Midbrain (tissue), 1 donor: ENCODE results near the gene SNX27.
"Not testable (repeated sequence)": the region's sequence is repeated elsewhere in the genome, so short reads cannot be mapped to it uniquely, and the experiment has no call there.

Experiments
- DNase-seq: peaks from one replicate; lab custom pipeline; 2025; lab: John Stamatoyannopoulos, UW

Gene SNX27

DNA sequence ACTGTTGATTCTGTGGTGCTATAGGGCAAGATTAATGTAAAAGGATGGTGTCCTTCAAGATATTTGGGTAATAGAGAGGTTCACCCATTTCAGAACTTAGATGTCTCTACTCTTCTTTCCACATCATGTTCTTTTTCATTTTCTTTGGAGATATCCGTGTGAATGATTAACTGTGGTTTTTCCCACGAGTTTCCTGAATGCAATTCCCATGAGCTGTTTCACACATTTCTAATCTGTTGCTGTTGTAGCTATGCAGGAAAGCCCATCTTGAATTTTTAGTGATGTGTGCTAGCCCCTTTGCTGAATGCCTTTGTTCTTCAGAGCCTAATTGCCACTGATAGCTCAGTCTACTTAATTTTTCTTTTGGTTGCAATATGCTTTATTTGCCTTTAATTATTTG lies 27.6 kb downstream of the SNX27 start:
- DNase-seq, result no peak

DNA sequence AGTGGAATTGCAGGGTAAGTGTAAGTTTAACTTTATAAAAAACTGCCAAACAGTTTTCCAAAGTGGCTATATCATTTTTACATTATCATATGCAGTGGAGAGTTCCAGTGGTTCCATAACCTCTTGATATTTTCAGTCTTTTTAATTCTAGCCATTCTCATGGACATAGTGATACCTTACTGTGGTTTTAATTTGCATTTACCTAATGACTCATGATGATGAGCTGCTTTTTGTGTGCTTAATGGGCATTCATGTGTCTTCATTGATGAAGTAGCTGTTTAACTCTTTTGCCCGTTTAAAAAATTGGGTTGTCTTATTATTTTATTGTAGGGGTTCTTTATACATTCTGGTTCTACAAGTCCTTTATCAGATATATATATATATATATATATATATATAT lies 29.4 kb downstream of the SNX27 start:
- no peak for DNase-seq

DNA sequence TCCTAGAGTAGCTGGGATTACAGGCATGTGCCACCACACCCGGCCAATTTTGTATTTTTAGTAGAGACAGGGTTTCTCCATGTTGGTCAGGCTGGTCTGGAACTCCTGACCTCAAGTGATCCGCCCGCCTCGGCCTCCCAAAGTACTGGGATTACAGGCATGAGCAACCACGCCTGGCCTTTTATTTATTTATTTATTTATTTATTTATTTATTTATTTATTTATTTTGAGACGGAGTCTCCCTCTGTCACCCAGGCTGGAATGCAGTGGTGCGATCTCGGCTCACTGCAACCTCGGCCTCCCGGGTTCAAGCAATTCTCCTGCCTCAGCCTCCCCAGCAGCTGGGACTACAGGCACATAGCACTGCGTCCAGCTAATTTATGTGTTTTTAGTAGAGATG lies 31.2 kb downstream of the SNX27 start:
- not testable (repeated sequence) for DNase-seq

DNA sequence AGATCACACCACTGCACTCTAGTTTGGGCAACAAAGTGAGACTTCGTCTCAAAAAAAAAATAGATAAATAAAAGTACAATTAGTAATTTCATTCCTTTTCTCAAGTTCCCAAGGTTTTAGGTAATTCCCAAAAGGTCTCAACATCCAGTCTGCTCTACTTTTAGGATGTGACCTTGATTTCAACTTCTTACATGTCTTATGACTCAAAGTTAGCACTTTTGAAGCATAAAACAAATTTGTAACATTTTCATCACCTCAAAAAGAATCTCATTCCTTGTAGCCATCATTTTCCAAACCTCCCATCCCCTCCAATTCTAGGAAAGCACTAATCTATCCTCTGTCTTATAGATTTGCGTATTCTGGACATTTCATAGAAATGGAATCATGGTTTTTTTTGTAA lies 32.2 kb downstream of the SNX27 start:
- no peak for DNase-seq

DNA sequence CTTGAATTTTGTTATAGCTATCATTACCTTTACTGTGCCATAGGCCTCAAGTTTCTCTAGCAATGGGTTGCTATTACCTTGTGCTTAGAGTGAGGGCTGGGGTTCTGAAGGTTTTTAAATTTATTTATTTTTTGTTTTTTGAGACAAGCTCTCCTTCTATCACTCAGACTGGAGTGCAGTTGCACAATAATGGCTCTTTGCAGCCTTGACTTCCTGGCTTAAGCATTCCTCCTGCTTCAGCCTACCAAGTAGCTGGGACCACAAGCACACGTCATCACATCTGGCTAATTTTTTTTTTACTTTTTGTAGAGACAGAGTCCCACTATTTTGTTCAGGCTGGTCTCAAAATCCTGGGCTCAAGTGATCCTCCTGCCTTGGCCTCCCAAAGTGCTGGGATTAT lies 41.5 kb downstream of the SNX27 start:
- no peak for DNase-seq

DNA sequence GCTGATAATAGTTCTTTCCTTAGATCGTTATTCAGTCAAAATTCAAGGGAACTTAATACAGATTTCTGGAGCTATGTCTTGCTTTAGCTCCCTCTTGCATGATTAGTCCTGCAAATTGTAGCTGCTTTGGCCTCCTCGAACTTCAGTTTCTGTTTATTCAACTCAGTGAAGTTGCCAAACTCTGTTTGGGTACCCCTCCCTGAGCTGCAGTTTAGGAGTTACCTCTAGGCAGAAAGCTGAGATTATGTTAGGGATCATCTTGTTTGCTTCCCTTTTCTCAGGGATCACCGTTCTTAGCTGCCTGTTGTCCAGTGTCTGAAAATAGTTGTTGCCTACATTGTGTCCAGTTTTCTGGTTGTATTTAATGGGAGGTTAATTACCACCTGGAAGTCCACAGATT lies 43.5 kb downstream of the SNX27 start:
- DNase-seq, result no peak

DNA sequence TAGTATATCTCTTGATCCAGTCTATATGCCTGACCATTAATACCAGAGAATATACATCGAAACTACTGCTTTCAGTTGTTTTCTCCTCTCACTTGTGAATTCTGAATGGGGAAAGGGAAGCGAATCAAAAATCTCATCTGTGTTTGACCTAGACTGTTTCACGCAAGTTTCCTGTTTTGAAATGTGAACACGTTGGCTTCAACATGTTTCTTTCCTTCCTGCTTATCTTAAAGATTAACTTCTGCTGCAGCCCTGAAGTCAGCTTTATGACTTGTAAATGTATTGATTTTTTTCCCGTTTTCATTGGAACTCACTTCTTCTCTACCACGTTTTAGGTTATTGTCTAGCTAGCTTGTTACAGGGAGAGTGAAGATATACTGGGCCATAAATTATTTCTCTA lies 49.9 kb downstream of the SNX27 start:
- peak; percentile 22 for DNase-seq

DNA sequence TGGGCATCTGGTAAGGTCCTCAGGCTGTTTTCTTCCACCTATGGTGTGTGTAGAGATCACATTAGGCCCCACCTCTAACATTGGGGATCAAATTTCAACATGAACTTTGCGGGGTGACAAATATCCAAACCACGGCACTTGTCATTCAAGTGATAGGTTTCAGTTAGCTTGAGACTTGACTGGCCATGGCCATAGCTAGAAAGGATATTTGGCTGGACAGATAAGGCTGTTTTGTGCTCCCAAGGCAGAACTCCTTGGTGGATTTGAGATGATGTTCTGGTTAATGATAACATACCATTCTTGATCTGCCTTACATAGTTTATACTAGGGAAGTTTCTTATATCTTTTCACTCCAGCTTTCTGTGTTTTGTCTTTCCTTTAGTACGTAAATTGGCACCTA lies 56.2 kb downstream of the SNX27 start:
- DNase-seq, result no peak

DNA sequence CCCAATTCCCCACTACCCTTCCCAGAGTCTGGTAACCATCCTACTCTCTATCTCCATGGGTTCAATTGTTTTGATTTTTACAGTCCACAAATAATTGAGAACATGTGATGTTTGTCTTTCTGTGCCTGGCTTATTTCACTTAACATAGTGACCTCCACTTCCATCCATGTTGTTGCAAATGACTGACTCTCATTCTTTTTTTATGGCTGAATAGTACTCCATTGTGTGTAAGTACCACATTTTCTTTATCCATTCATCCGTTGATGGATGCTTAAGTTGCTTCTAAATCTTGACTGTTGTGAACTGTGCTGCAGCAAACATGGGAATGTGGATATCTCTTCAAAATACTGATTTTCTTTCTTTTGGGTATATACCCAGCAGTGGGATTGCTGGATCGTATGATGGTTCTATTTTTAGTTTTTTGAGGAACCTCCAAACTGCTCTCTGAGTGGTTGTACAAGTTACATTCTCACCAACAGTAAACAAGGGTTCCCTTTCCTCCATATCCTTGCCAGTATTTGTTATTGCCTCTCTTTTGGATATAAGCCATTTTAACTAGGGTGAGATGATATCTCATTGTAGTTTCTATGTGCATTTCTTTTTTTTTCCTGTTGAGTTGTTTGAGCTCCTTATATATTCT lies 58.3 kb downstream of the SNX27 start:
- DNase-seq, result not testable (repeated sequence)

DNA sequence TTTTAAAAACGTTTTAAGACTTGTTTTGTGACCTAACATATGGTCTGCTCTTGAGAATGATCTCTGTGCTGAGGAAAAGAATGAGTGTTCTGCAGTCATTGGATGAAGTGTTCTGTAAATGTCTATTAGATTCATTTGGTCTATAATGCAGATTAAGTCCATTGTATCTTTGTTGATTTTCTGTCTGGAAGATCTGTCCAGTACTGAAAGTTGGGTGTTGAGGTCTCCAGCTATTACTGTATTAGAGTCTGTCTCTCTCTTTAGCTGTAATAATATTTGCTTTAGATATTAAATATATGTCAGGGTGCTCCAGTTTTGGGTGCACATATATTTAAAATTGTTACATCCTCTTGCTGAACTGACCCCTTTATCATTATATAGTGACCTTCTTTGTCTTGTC lies 61.6 kb downstream of the SNX27 start:
- DNase-seq, result no peak

DNA sequence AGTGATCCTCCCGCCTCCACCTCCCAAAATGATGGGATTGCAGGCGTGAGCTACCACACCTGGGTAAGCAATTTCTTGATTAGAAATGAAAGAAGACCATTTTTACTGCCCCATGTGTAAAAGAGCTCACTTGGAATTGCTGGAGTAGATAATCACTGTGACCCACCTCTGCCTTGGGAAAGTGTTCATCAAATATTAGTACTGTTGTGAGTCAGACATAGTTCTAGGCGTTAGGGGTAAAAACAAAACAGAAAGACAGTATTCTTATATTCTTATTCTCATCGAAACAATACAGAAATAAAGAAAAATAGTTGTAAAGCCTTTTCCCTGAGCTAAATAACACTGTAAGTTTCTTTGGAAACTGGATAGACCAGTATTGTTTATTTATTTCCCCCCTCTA lies 68.5 kb downstream of the SNX27 start:
- no peak for DNase-seq

DNA sequence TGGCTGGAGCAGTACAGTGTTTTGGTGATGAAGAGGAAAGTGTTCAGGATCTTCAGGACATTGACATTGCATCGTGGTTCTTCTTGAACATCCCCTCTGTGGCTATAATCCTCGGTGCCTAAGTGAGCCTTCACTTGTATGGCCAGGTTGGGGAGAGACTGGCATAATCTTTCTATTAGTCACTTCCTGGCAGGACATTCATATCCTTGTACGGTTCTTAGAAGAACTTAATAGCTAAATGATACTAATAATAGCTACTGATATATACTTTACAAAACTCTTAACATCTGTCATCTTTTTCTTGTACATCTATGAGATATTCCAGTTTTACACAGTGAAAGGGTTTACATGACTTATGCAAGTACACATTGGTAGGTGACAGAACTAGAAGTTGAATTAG lies 69.0 kb downstream of the SNX27 start:
- no peak for DNase-seq

DNA sequence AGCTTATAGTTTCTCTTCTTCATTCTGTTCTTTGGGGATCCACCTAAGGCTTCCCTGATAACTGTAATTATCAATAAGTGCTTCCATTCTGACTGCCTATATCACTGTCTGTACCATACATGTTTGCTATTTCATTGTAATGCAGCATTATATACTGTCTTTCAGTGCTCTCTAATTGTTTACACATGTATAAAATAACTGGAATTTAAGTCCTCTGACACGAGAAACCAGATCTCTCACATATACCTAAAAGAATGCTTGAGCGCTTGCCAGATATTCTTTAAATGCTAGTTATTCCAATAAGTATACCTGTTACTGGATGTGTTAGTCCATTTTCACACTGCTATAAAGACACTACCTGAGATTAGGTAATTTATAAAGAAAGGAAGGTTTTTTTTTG lies 70.1 kb downstream of the SNX27 start:
- no peak for DNase-seq

DNA sequence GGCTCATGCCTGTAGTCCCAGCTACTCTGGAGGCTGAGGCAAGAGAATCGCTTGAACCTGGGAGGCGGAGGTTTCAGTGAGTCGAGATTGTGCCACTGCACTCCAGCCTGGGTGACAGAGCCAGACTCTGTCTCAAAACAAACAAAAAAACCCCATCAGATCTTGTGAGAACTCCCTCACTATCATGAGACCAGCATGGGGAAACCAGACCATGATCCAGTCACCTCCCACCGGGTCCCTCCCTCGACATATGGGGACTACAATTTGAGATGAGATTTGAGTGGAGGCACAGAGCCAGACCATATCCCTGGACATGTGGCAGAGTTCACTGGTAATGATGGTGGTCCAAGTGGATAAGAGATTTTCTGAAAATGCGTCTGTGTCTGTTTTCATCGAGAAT lies 71.1 kb downstream of the SNX27 start:
- not testable (repeated sequence) for DNase-seq

DNA sequence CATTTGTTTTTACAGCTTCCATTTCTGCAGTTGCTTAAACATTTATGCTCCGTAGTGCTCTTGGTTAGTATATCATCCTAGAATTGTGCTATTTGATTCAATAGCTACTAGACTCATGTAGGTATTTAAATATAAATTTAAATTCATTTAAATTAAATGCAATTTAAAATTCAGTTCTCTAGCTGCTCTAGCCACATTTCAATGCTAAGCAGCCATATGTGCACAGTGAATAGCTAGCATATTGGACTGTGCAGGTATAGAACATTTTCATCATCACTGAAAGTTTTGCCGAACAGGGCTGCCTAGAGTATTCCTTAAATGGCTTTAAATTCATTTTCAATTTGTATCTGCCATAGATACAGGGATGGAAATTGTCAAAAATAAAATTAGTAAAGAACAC lies 72.3 kb downstream of the SNX27 start:
- no peak for DNase-seq

DNA sequence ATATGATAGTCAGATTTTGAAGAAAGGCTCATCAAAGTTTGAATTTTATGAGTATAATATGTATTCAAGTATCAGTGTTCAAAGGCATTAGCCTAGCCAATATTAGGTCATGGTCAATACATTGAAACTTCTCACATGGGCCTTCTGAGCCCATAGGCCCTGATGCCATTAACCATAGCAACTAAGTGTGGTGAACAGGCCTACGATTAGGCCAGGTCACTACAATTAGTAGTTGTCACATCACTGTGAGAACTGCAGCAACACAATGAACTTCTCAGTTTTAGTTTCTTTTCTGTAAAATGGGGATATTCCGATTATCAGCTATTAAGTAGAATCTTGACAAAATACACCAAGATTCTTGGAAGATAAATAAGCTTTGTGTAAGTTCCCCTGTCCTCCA lies 74.7 kb downstream of the SNX27 start:
- no peak for DNase-seq

DNA sequence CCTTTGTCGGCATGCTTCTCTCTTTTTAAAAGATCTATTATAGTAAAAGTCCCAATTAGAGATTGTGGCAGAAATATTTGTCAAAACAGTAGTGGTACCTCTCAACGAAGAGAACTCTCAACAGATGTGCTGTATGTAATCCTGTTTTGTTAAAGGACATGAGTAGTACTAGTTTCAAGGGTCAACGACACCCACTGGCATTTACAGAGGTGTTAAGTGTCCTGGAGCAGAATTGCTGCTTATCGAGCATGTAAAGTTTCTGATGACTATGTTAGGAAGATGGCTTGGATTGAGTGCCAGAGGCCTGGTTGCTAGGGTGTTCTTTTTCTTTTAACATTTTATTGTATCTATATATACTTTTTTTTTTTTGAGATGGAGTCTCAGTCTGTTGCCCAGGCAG lies 77.6 kb downstream of the SNX27 start:
- no peak for DNase-seq

DNA sequence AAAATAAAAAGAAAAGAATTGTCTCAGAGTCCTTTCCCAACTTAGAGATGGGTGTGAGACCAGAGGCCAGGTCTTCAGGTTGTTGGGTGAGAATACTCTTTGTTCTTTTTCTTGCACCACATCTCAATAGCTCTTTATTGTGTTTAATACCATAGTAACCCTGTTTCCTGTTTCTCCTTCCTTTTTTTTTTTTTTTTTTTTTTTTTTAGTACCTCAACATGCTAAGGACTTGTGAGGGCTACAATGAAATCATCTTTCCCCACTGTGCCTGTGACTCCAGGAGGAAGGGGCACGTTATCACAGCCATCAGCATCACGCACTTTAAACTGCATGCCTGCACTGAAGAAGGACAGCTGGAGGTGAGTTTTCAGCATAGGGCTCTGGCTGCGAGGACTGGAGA lies 80.4 kb downstream of the SNX27 start:
- DNase-seq, result no peak

DNA sequence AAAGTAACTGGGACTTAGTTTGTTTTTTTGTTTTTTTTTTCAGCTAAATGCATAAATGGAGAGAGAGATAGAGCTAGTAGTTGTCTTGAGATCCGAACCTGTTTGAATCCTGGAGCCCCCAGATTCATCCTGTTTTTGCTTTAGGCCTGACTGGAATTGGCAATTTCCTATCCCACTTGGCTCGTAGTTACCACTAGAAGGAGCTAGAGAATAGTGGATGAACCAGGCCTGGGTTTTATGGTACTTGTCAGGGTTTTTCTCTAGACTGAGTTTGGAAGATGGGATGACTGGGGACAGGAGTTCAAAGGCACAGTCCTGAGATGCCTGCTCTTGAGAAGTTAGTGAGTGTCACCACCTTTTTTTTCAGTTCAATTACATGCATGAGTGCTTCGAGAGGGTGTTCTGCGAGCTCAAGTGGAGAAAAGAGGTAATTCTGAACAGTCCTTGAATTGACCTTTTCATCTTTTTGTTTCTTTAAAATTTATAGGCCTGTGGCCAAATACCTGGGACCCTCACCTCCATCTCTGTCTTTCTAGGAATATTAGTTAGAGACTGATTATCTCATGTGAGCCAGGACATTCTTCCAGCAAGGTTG lies 81.3 kb downstream of the SNX27 start:
- peak; percentile 33 for DNase-seq

DNA sequence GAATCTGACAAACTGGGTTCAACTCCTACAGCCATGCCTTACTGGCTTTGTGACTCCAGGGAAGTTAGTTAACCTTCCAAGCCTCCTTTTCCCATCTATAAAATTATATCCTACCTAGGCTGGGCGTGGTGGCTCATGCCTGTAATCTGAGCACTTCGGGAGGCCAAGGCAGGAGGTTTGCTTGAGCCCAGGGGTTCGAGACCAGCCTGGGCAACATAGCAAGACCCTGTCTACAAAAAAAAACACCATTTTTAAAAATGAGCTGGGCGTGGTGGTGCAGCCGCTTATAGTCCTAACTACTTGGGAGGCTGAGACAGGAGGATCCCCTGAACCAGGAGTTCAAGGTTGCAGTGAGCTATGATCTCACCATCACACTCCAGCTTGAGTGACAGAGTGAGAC lies 89.7 kb downstream of the SNX27 start:
- DNase-seq, result no peak

DNA sequence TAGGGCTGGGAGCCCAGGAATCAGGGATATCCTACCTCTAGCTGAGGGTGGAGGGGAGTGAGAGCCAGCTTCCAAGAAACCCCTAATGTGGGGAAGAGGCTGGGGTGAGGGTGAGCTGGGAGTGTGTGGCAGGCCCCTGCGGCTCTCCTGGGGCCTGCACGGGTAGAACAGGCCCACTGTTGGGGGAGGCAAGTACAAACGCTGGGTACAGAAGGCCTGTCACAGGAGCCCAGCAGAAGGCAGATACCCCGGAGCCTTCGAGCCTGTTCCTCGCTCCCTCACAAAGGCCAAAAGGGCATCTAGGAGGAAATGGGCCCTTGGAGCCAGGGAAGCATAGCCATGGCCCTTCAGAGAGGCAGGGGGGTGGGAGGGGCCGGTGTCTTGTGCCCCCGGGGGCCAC lies 91.1 kb downstream of the SNX27 start:
- DNase-seq, result no peak

DNA sequence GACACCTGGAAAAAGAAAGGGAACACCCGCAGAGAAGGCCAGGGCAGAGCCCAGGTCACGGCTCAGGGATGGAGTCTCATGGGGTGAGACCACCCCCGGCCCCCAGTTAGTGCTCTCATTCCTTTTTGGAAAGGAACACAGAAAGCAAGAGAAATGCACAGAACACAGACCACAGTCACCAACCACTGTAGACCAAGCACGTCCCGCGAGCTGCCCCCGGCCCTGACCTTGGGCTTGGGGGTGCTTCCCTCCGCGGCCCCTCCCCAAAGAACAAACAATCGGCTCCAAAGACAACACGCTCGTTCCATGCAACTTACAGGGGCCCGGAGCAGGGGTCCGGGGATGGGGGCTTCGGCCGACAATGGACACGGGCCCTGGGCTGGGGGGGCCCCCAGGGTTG lies 92.0 kb downstream of the SNX27 start:
- DNase-seq, result no peak

DNA sequence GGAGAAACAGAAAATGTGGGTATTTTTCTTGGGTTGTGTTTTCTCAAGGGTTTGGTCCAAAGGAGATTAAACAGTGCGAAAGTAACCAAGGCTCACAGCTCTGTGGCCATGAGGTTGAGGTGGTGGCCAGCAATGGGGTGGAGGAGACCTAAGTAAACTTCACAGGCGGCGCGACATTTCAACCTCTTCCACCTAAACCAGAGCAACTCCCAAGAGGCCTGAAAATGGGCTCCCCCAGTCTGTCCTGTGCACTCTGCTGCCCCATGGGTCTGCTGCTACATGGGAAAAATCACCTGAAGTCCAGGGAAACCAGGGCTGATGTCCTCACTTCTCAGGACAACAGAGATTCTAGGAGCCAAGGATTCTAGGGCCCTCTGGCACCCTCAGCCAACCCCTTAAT lies 92.4 kb downstream of the SNX27 start:
- DNase-seq, result no peak

DNA sequence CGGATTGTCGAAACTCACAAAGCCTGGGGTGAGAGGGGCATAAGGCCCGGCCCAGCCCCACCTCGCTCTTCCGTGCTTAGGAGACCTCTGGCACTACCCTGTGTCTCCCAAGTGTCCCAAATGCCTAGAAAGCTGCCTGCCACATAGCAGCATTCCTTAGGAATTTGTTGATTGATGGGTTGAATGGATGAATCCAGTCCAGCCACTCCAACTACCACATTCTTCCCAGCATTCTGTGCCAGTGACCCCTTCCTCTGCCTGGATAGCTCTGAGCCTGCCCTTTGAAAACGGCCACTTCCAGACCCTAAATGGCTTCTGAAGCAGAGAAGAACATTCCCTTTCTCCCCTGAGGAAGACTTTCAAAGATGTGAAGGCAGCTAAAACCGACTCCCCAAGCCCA lies 93.3 kb downstream of the SNX27 start:
- no peak for DNase-seq
